DMS79 treated with DMSO at 0.1 percent for 48 hours (cell line): ENCODE results near the gene MYO5C.

Experiments
- DNase-seq: peaks from one replicate; lab custom pipeline; 2025; lab: John Stamatoyannopoulos, UW

The MYO5C gene

DNA sequence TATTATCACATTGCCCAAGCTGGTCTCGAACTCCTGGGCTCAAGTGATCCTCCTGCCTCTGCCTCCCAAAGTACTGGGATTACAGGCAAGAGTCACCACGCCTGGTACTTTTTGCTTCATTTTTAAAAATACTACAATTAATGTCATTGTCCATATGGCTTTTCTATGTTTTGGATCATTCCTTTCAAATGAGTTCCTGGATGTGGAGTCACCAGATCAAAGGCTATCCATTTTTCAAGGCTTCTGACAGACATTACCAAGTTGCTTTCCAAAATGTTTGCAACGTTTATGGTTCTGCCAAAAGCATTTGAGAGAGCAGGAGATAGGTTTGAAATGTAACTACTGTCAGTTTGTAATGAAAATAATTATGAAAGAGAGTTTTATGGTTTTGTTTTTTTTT is 148.8 kb downstream of the MYO5C start:
- no peak for DNase-seq

DNA sequence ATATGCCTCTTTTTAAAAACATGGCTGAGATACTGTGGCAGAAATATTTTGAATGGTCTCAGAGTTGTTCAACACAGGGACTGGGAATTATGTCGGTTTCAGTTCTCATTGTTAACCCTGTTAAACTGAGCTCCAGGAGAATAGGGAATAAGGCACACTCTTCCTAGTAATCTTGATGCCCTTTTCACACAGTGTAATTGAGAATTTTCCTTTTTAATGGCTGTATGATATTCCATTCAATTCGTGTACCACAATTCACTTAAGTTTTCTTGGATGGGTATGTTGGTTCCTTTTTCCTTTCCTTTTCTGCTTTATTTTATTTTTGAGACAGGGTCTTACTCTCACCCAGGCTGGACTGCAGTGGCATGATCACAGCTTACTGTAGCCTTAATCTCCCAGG is 149.3 kb downstream of the MYO5C start:
- no peak for DNase-seq

DNA sequence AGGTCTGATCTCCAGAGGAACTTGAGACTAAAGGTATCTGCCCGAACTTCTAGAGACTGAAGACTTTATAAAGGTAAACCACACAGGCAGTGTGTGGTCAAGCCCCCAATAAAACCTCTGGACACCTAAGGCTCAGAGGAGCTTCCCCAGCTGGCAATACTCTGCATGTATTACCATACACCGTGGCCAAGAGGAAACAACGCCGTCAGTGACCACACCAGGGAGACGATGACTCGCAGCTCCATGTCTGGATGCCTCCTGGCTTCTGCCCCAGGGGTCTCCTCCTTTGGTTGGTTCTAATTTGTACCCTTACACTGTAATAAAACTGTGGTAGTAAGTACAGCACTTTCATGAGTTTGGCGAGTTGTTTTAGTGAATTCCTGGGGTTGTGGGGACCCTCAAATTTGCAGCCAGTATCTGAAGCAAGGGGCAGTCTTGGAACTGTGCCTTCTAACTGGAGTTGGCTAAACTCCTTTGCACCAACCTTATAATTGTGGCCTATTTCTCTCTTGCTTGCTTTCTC is 150.9 kb downstream of the MYO5C start:
- DNase-seq: no peak

DNA sequence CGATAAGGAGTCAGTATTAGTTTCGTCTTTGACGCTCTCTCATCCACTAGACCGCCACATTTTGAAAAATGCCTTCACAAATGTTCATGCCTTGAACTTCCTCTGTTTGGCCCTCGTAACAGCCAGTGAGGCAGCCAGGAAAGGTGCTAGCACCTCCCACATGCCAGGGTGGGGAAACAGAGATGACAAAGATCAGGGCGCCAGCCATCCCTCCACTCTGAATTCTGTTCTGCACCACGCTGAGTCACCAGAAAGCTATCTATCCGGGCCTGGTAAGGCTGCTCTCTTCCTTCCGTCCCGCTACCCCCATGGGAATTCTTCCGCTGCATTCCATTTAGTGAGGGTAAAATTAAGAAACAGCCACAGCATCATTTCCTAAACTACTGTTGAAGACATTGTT is 151.7 kb downstream of the MYO5C start:
- DNase-seq: no peak
